K562 (cell line): ENCODE measurements around the gene FXYD4. TPM values are rescaled to one million over a fixed set of nuclear protein-coding genes. Genes with fewer than 3 reads are reported as not detected.

Experiments used
- ARID2 ChIP-seq: fragments of 450-650 bp; IDR thresholded peaks from 2 replicates; pipeline ENCODE4 v1.6.1; 2017; ENCODE audit warnings: antibody characterized with exemption, mild to moderate bottlenecking
- CREM ChIP-seq: IDR thresholded peaks from 2 replicates; pipeline ENCODE4 v1.6.1; 2014; ENCODE audit warnings: antibody characterized with exemption, low read depth
- E2F4 ChIP-seq: sonication (generic); formaldehyde crosslinking; IDR thresholded peaks from 2 replicates; pipeline ENCODE4 v1.8.0; 2022; ENCODE audit warnings: mild to moderate bottlenecking, low read depth, missing genetic modification reagents
- EZH2 ChIP-seq: IDR thresholded peaks from 2 replicates; pipeline ENCODE4 v1.6.1; 2012; ENCODE audit warnings: low read depth, mild to moderate bottlenecking, inconsistent platforms, low read length, borderline replicate concordance
- JUND ChIP-seq, 2 experiments: IDR thresholded peaks; 2 replicates in 1 of 2; 3 replicates in 1 of 2; pipeline ENCODE4 v1.6.1; 2011; ENCODE audit warnings: borderline replicate concordance in 2 of 2, low read depth in 2 of 2, low read length in 2 of 2, improper control_type of control experiment in 1 of 2, missing biosample characterization in 1 of 2, missing genetic modification characterization in 1 of 2, missing genetic modification reagents in 1 of 2
- KDM1A ChIP-seq, 2 experiments: fragments of 450-650 bp; IDR thresholded peaks; 2 replicates each; pipeline ENCODE4 v1.6.1; 2016; ENCODE audit warnings: mild to moderate bottlenecking in 2 of 2
- NR3C1 ChIP-seq: sonication (generic); formaldehyde crosslinking; IDR thresholded peaks from 2 replicates; pipeline ENCODE4 v1.8.1; 2022; ENCODE audit warnings: missing genetic modification reagents
- POLR2H ChIP-seq: IDR thresholded peaks from 2 replicates; pipeline ENCODE4 v1.6.1; 2016; ENCODE audit warnings: missing genetic modification characterization, low read depth, mild to moderate bottlenecking, control low read depth, missing compliant biosample characterization, moderate library complexity
- RCOR1 ChIP-seq, 2 experiments: IDR thresholded peaks; 2 replicates each; pipeline ENCODE4 v1.6.1; 2012; ENCODE audit warnings: low read depth in 2 of 2, low read length in 2 of 2, borderline replicate concordance in 1 of 2, improper control_type of control experiment in 1 of 2
- SIN3B ChIP-seq: fragments of 450-650 bp; IDR thresholded peaks from 2 replicates; pipeline ENCODE4 v1.6.1; 2017; ENCODE audit warnings: low read depth, mild to moderate bottlenecking, moderate library complexity
- SLC30A9 ChIP-seq: fragments of 250-450 bp; sonication (Bioruptor Pico); IDR thresholded peaks from 2 replicates; pipeline ENCODE4 v1.8.0; 2022; ENCODE audit warnings: mild to moderate bottlenecking, moderate library complexity
- SRSF9 ChIP-seq: fragments of 200-400 bp; formaldehyde crosslinking; IDR thresholded peaks from 2 replicates; pipeline ENCODE4 v1.6.1; 2017; ENCODE audit warnings: low read depth, low read length, borderline replicate concordance
- XRCC3 ChIP-seq: fragments of 450-650 bp; IDR thresholded peaks from 2 replicates; pipeline ENCODE4 v1.6.1; 2017; ENCODE audit warnings: mild to moderate bottlenecking, moderate library complexity
- XRCC4 ChIP-seq: IDR thresholded peaks from one replicate; pipeline ENCODE4 v1.6.1; 2011; ENCODE audit not compliant: insufficient read depth, insufficient read length; ENCODE audit errors: extremely low read depth
- ZNF449 ChIP-seq: fragments of 250-450 bp; sonication (Bioruptor Pico); IDR thresholded peaks from 2 replicates; pipeline ENCODE4 v1.8.0; 2022; ENCODE audit warnings: moderate library complexity, mild to moderate bottlenecking, inconsistent platforms
- ZNF583 ChIP-seq: fragments of 250-450 bp; sonication (Bioruptor Pico); IDR thresholded peaks from 2 replicates; pipeline ENCODE4 v1.4.0; 2020
- ZNF717 ChIP-seq: fragments of 250-450 bp; sonication (Bioruptor Pico); IDR thresholded peaks from 2 replicates; pipeline ENCODE4 v1.5.0; 2021
- polyA plus RNA-seq, 8 experiments: library from polyadenylated mRNA; depleted of rRNA in 4 of 8; stranded (reverse) in 5 of 8; unstranded in 3 of 8; fragments of >200 nt; fragmentation: Nextera tagmentation in 2 of 8; fragmentation: Illumina TruSeq in 1 of 8; extraction: Ambion mirVana in 2 of 8; extraction: Trizol in 1 of 8; gene quantifications; 2 replicates each; pipeline versions ENCODE4 v1.2.1 to v1.2.3, GENCODE V29; 2011 to 2014; ENCODE audit warnings: inconsistent platforms in 1 of 8, missing spikeins in 1 of 8
- total RNA-seq, 7 experiments: library from RNA; depleted of rRNA in 6 of 7; stranded (reverse); fragments of >200 nt in 6 of 7; fragmentation: Illumina TruSeq in 2 of 7; extraction: Trizol in 2 of 7; gene quantifications; 2 replicates each; pipeline versions ENCODE4 v1.2.1 to v1.2.3, GENCODE V29; 2011 to 2021; ENCODE audit warnings: low replicate concordance in 1 of 7
- TF ChIP-seq, protein P1 (sequence below): fragments of 450-650 bp; formaldehyde crosslinking; IDR thresholded peaks from 2 replicates; pipeline ENCODE4 v1.4.0; 2020; ENCODE audit warnings: mild to moderate bottlenecking, moderate library complexity
- TF ChIP-seq, protein P2 (sequence below): fragments of 250-450 bp; sonication (Bioruptor Pico); IDR thresholded peaks from 2 replicates; pipeline ENCODE4 v1.8.0; 2022; ENCODE audit warnings: inconsistent platforms
- TF ChIP-seq, protein P3 (sequence below): fragments of 450-650 bp; IDR thresholded peaks from 2 replicates; pipeline ENCODE4 v1.7.0; 2016; ENCODE audit warnings: borderline replicate concordance

FXYD4 gene
- total and polyA plus RNA-seq, 9 of the 15 experiments (the other 6 are each of a cell fraction or from before 2014, with no cell fraction given) = not detected

DNA sequence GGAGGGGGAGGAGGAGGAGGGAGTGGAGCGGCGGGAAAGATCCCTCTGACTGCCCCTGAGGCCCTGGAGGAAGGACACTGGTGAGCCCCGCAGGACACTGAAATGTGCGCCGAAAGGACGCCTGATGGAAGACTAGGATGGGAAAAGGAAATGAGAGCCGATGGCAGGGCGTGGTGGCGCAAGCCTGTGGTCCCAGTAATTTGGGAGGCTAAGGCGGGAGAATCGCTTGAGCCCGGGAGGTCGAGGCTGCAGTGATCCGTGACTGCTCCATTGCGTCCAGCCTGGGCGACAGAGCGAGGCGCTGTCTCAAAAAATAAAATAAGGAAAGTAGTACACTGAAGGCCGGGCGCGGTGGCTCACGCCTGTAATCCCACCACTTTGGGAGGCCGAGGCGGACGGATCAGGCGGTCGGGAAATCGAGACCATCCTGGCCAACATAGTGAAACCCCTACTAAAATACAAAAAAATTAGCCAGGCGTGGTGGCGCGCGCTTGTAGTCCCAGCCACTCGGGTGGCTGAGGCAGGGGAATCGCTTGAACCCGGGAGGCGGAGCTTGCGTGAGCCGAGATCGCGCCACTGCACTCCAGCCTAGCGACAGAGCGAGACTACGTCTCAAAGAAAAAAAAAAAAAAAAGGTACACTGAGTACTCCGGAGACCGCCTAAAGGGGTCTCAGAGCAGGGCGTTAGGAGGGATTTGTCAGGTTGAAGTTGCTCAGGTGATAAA lies 38.1 kb downstream of the FXYD4 start (continued):
- TF ChIP-seq, protein P1, sequence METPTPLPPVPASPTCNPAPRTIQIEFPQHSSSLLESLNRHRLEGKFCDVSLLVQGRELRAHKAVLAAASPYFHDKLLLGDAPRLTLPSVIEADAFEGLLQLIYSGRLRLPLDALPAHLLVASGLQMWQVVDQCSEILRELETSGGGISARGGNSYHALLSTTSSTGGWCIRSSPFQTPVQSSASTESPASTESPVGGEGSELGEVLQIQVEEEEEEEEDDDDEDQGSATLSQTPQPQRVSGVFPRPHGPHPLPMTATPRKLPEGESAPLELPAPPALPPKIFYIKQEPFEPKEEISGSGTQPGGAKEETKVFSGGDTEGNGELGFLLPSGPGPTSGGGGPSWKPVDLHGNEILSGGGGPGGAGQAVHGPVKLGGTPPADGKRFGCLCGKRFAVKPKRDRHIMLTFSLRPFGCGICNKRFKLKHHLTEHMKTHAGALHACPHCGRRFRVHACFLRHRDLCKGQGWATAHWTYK = no peak
- no peak for TF ChIP-seq SRSF9
- no peak for TF ChIP-seq SIN3B
- TF ChIP-seq EZH2 = no peak
- TF ChIP-seq JUND (IDR thresholded peaks at IDR 0.05; ENCODE audit: borderline replicate concordance, low read depth, low read length) = no peak
- no peak for TF ChIP-seq JUND (tag; IDR thresholded peaks at IDR 0.05; ENCODE audit: borderline replicate concordance, low read depth, low read length)
- no peak for TF ChIP-seq E2F4 (CRISPR knock-in tag)
- peak in 1 of 2 experiments; percentile 49; a peak in 2 of 4 replicates for TF ChIP-seq RCOR1 (IDR thresholded peaks at IDR 0.05; ENCODE audit: borderline replicate concordance in 1 of 2, low read depth in 2 of 2, low read length in 2 of 2)
- no peak; the same call in 1 of the 2 replicates for TF ChIP-seq NR3C1 (CRISPR knock-in tag)
- TF ChIP-seq KDM1A (IDR thresholded peaks at IDR 0.05) = no peak
- TF ChIP-seq XRCC3 = no peak
- no peak for TF ChIP-seq CREM
- no peak for TF ChIP-seq POLR2H (tag)
- TF ChIP-seq ARID2 = no peak
- TF ChIP-seq, protein P2, sequence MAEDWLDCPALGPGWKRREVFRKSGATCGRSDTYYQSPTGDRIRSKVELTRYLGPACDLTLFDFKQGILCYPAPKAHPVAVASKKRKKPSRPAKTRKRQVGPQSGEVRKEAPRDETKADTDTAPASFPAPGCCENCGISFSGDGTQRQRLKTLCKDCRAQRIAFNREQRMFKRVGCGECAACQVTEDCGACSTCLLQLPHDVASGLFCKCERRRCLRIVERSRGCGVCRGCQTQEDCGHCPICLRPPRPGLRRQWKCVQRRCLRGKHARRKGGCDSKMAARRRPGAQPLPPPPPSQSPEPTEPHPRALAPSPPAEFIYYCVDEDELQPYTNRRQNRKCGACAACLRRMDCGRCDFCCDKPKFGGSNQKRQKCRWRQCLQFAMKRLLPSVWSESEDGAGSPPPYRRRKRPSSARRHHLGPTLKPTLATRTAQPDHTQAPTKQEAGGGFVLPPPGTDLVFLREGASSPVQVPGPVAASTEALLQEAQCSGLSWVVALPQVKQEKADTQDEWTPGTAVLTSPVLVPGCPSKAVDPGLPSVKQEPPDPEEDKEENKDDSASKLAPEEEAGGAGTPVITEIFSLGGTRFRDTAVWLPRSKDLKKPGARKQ (CRISPR knock-in tag) = peak; percentile 94
- no peak for TF ChIP-seq XRCC4
- no peak for TF ChIP-seq SLC30A9 (CRISPR knock-in tag)
- TF ChIP-seq ZNF583 = 0 out of 2 replicates have a peak, but pooled peaks have one; percentile 56
- no peak for TF ChIP-seq ZNF717 (CRISPR knock-in tag)
- TF ChIP-seq, protein P3, sequence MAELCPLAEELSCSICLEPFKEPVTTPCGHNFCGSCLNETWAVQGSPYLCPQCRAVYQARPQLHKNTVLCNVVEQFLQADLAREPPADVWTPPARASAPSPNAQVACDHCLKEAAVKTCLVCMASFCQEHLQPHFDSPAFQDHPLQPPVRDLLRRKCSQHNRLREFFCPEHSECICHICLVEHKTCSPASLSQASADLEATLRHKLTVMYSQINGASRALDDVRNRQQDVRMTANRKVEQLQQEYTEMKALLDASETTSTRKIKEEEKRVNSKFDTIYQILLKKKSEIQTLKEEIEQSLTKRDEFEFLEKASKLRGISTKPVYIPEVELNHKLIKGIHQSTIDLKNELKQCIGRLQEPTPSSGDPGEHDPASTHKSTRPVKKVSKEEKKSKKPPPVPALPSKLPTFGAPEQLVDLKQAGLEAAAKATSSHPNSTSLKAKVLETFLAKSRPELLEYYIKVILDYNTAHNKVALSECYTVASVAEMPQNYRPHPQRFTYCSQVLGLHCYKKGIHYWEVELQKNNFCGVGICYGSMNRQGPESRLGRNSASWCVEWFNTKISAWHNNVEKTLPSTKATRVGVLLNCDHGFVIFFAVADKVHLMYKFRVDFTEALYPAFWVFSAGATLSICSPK = no peak
- no peak for TF ChIP-seq ZNF449 (CRISPR knock-in tag)
